ENCODE measurements around the gene COL12A1. TPM values are rescaled to one million over a fixed set of nuclear protein-coding genes. Genes with fewer than 3 reads are reported as not detected.

The COL12A1 gene
- polyA plus RNA-seq, 4 donors, result 78.5 to 141 (median 82.6) TPM

GRCh38 chr6:75108333-75108974 is 97.4 kb downstream of the COL12A1 start:
- DNase-seq (ENCODE audit: low read depth in 4 of 4, low spot score in 3 of 4), result no peak

GRCh38 chr6:75107913-75108312 is 97.9 kb downstream of the COL12A1 start:
- DNase-seq (ENCODE audit: low read depth in 4 of 4, low spot score in 3 of 4), result no peak

GRCh38 chr6:75106426-75106825 is 99.4 kb downstream of the COL12A1 start:
- DNase-seq (ENCODE audit: low read depth in 4 of 4, low spot score in 3 of 4), result no peak

GRCh38 chr6:75103431-75103830 is 102.4 kb downstream of the COL12A1 start:
- no peak for DNase-seq (ENCODE audit: low read depth in 4 of 4, low spot score in 3 of 4)

- no peak for DNase-seq (ENCODE audit: low read depth in 4 of 4, low spot score in 3 of 4)
These were observed 103.6 kb downstream of the COL12A1 start for GRCh38 chr6:75102301-75102700.

GRCh38 chr6:75101896-75102295 is 104.0 kb downstream of the COL12A1 start:
- DNase-seq (ENCODE audit: low read depth in 4 of 4, low spot score in 3 of 4), result no peak

GRCh38 chr6:75098709-75099108 is 107.1 kb downstream of the COL12A1 start:
- no peak for DNase-seq (ENCODE audit: low read depth in 4 of 4, low spot score in 3 of 4)

- no peak for DNase-seq (ENCODE audit: low read depth in 4 of 4, low spot score in 3 of 4)
These were observed 108.9 kb downstream of the COL12A1 start for GRCh38 chr6:75096966-75097365.

GRCh38 chr6:75094614-75095200 is 111.1 kb downstream of the COL12A1 start:
- DNase-seq (ENCODE audit: low read depth in 4 of 4, low spot score in 3 of 4), result no peak

- DNase-seq (ENCODE audit: low read depth in 4 of 4, low spot score in 3 of 4), result no peak
These were observed 114.2 kb downstream of the COL12A1 start for GRCh38 chr6:75091467-75092190.

GRCh38 chr6:75090576-75090975 is 115.3 kb downstream of the COL12A1 start:
- DNase-seq (ENCODE audit: low read depth in 4 of 4, low spot score in 3 of 4), result no peak

GRCh38 chr6:75089921-75090320 is 115.9 kb downstream of the COL12A1 start:
- DNase-seq (ENCODE audit: low read depth in 4 of 4, low spot score in 3 of 4), result no peak

GRCh38 chr6:75089151-75089897 is 116.5 kb downstream of the COL12A1 start:
- DNase-seq (ENCODE audit: low read depth in 4 of 4, low spot score in 3 of 4), result no peak

- DNase-seq (ENCODE audit: low read depth in 4 of 4, low spot score in 3 of 4), result no peak
These were observed 119.8 kb downstream of the COL12A1 start for GRCh38 chr6:75085931-75086635.

GRCh38 chr6:75084872-75085381 is 120.9 kb downstream of the COL12A1 start:
- peak in 1 of 4 donors; percentile 28 for DNase-seq (ENCODE audit: low read depth in 4 of 4, low spot score in 3 of 4)

- no peak for DNase-seq (ENCODE audit: low read depth in 4 of 4, low spot score in 3 of 4)
These were observed 121.8 kb downstream of the COL12A1 start for GRCh38 chr6:75084018-75084417.

- no peak for DNase-seq (ENCODE audit: low read depth in 4 of 4, low spot score in 3 of 4)
These were observed 123.9 kb downstream of the COL12A1 start for GRCh38 chr6:75081921-75082320.

GRCh38 chr6:75081047-75081446 is 124.8 kb downstream of the COL12A1 start:
- DNase-seq (ENCODE audit: low read depth in 4 of 4, low spot score in 3 of 4), result no peak

- DNase-seq (ENCODE audit: low read depth in 4 of 4, low spot score in 3 of 4), result no peak
These were observed 126.3 kb downstream of the COL12A1 start for GRCh38 chr6:75079589-75079988.

- DNase-seq (ENCODE audit: low read depth in 4 of 4, low spot score in 3 of 4), result no peak
These were observed 128.2 kb downstream of the COL12A1 start for GRCh38 chr6:75077701-75078100.
